Gastrocnemius medialis (tissue), 4 donors: ENCODE data around the gene CCIN. TPM values are rescaled to one million over a fixed set of nuclear protein-coding genes. Genes with fewer than 3 reads are reported as not detected.

Experiments used
- ATAC-seq, 2 donors: fragments of 150-250 bp; one replicate each; pipeline ENCODE4 v1.9.1; 2016
- DNase-seq, 2 donors: peaks; one replicate each; pipeline ENCODE4 v3.0.0-alpha.2; 2019
- H3K27ac ChIP-seq, 4 donors: fragments of 200-600 bp; sonication (generic); 1 replicate in 1 of 4; 2 replicates in 3 of 4; pipeline ENCODE4 v1.5.1; 2016 to 2018; ENCODE audit warnings: mild to moderate bottlenecking in 2 of 4, moderate library complexity in 1 of 4
- H3K27me3 ChIP-seq, 3 donors: fragments of 200-600 bp; sonication (generic) in 2 of 3; 1 replicate in 1 of 3; 2 replicates in 2 of 3; pipeline versions ENCODE4 v1.5.1 to v1.6.0; 2016 to 2019; ENCODE audit warnings: mild to moderate bottlenecking in 1 of 3, moderate library complexity in 1 of 3
- H3K36me3 ChIP-seq, 2 donors: fragments of 200-600 bp; sonication (generic) in 1 of 2; one replicate each; pipeline ENCODE4 v1.5.1; 2017 to 2018
- H3K4me1 ChIP-seq, 2 donors: fragments of 200-600 bp; sonication (generic) in 1 of 2; one replicate each; pipeline ENCODE4 v1.5.1; 2016 to 2017; ENCODE audit warnings: mild to moderate bottlenecking in 2 of 2
- H3K4me3 ChIP-seq, 4 donors: fragments of 200-600 bp; sonication (generic) in 3 of 4; 1 replicate in 1 of 4; 2 replicates in 3 of 4; pipeline ENCODE4 v1.5.1; 2016 to 2019; ENCODE audit warnings: mild to moderate bottlenecking in 2 of 4
- H3K9me3 ChIP-seq, 3 donors: fragments of 200-600 bp; sonication (generic) in 2 of 3; 1 replicate in 1 of 3; 2 replicates in 2 of 3; pipeline ENCODE4 v1.5.1; 2016 to 2019
- POLR2A ChIP-seq, 2 donors: fragments of 450-650 bp; IDR thresholded peaks; one replicate each; pipeline ENCODE4 v1.6.1; 2017; ENCODE audit warnings: antibody characterized with exemption in 2 of 2, mild to moderate bottlenecking in 2 of 2, moderate library complexity in 2 of 2
- in situ Hi-C, 4 donors: fragments of 200-750 bp; cut with MboI; loops; one replicate each; pipeline versions ENCODE4 v1.15.0 to v1.8.0; 2017; ENCODE audit warnings: low sequenced_read_pairs in 4 of 4
- intact Hi-C: fragments of 100-400 bp; cut with DNase I; formaldehyde crosslinking; loops from one replicate; pipeline ENCODE4 v1.15.1; 2023; ENCODE audit warnings: low total_unique reads
- total RNA-seq, 4 donors: library from RNA; depleted of rRNA; stranded (reverse); fragments of >200 nt; gene quantifications; one replicate each; pipeline versions ENCODE4 v1.1.0 to v1.2.3, GENCODE V29; 2016
- TF ChIP-seq, protein P1 (sequence below), 5 experiments: fragments of 450-650 bp in 3 of 5; fragments of 200-600 bp in 2 of 5; sonication (generic) in 2 of 5; IDR thresholded peaks in 4 of 5; conservative IDR thresholded peaks in 1 of 5; 1 replicate in 4 of 5; 2 replicates in 1 of 5; pipeline ENCODE4 v1.5.1; 2016 to 2019; ENCODE audit warnings: antibody characterized with exemption in 5 of 5, mild to moderate bottlenecking in 3 of 5, moderate library complexity in 3 of 5

The CCIN gene
- total RNA-seq, 4 donors from 2014 or later, result not detected

GRCh38 chr9:36193023-36193422, 23.8 kb downstream of the CCIN start:
- peaks cover 0 to 10% of the 10 kb centered on the region in 2 donors for H3K36me3 ChIP-seq
- H3K27ac ChIP-seq, result peak overlapping the region; percentile 4 to 92 (median 90)
- peak overlapping the region in 3 of 4 donors; percentile 13 to 90 (median 76) for H3K4me3 ChIP-seq
- intact Hi-C loops, result loop anchor here (5.0 to 10.0 kb wide), 4 partner anchors 134 to 1206 kb away; partner anchors contain the start of genes CREB3, DNAJB5 and TLN1
- TF ChIP-seq POLR2A (IDR thresholded peaks at IDR 0.05), result no peak
- TF ChIP-seq, protein P1, sequence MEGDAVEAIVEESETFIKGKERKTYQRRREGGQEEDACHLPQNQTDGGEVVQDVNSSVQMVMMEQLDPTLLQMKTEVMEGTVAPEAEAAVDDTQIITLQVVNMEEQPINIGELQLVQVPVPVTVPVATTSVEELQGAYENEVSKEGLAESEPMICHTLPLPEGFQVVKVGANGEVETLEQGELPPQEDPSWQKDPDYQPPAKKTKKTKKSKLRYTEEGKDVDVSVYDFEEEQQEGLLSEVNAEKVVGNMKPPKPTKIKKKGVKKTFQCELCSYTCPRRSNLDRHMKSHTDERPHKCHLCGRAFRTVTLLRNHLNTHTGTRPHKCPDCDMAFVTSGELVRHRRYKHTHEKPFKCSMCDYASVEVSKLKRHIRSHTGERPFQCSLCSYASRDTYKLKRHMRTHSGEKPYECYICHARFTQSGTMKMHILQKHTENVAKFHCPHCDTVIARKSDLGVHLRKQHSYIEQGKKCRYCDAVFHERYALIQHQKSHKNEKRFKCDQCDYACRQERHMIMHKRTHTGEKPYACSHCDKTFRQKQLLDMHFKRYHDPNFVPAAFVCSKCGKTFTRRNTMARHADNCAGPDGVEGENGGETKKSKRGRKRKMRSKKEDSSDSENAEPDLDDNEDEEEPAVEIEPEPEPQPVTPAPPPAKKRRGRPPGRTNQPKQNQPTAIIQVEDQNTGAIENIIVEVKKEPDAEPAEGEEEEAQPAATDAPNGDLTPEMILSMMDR (IDR thresholded peaks at IDR 0.05 in 4 of 5, conservative IDR thresholded peaks at IDR 0.05 in 1 of 5), result no peak
- in situ Hi-C loops, result loop anchor here in 1 of 4 donors (10.0 kb wide), 1 partner anchor 62 kb away; the partner anchor contains the start of gene GNE
- DNase-seq (no peak), ATAC-seq (no peak)
- H3K9me3 ChIP-seq, result no peaks in the 10 kb centered on the region
- no peaks in the 10 kb centered on the region for H3K27me3 ChIP-seq
- H3K4me1 ChIP-seq, result peaks cover 31 to 36% of the 10 kb centered on the region in 2 donors

DNA sequence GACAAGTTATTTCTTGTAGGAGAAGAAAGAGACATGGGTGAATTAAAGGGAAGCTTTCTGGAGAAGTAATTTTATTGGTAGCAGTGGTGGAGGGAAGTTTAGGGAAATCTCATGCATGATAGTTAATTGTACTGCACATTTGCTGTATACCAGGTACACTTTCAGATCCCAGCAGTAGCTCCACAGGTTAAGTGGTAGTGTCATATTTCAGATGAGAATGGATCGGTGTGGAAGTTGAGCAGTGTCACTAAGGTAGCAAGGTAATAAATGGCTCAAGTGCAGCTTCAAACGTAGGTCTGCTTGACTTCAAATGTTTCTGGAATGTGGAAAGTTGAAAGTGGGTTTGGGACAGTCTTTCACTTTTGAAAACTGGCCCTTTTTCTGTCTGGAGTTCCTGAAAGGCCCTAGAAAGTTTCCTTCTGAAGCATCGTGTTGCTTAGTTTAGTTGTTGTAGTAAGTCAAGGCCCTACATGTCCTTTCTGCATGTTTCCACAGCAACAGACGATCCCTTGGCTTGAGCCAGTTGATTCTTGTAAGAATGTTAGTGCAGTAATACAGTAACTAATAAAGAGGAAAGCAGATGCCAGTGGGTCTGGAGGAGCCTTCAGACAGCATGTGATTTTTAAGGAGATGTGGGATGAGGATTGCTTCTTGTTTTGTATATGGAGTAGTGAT, 25.3 kb downstream of the CCIN start:
- ATAC-seq, result no peak
- peaks cover 31 to 36% of the 10 kb centered on the region in 2 donors for H3K4me1 ChIP-seq
- no peaks in the 10 kb centered on the region for H3K9me3 ChIP-seq
- no peak overlapping the region for H3K4me3 ChIP-seq
- TF ChIP-seq, protein P1 (IDR thresholded peaks at IDR 0.05 in 4 of 5, conservative IDR thresholded peaks at IDR 0.05 in 1 of 5), result no peak
- TF ChIP-seq POLR2A (IDR thresholded peaks at IDR 0.05), result no peak
- peaks cover 0 to 24% of the 10 kb centered on the region in 2 donors for H3K36me3 ChIP-seq
- DNase-seq, result no peak
- no peak overlapping the region for H3K27ac ChIP-seq
- intact Hi-C loops (loop anchor here (5.0 to 10.0 kb wide), 4 partner anchors 133 to 1207 kb away; partner anchors contain the start of genes CREB3, DNAJB5 and TLN1), in situ Hi-C loops (loop anchor here in 1 of 4 donors (10.0 kb wide), 1 partner anchor 60 kb away; the partner anchor contains the start of gene GNE)
- H3K27me3 ChIP-seq, result no peaks in the 10 kb centered on the region

DNA sequence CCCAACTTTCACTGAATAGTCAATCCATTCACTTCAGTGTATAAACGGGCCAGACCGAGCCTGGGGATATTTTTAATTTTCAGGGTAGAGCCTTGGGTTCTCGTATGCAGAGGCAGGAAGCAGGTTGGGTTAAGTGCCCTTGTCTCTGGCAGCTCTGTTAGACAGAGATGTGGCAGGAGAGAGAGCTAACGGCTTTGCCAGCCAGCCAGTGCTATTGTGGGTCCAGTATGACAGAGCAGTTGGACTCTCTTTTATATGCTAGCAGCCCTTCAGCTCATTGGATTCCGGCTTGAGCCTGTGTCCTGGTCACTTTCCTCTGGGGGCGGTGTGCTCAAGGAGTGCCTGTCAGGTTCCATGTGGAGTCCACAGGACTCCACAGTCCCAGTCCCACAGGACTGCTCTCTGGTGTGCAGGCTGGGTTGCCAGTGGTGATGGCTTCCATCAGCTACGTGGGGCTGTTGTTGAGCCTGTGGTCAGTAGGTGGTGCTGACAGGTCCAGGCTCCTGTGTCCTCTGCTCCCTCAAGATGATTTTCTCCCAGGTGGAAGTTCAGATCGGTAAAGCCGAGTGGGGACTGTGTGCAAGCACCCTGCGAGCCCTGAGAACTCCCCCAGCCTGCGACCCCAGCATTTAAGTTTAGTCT, 35.8 kb downstream of the CCIN start:
- H3K27ac ChIP-seq, result no peak overlapping the region
- peaks cover 0 to 69% of the 10 kb centered on the region in 2 donors for H3K36me3 ChIP-seq
- no peak overlapping the region for H3K4me3 ChIP-seq
- H3K27me3 ChIP-seq, result no peaks in the 10 kb centered on the region
- DNase-seq (no peak), ATAC-seq (no peak)
- peaks cover 22 to 23% of the 10 kb centered on the region in 2 donors for H3K4me1 ChIP-seq
- intact Hi-C loops, result no loop called here
- TF ChIP-seq, protein P1 (IDR thresholded peaks at IDR 0.05 in 4 of 5, conservative IDR thresholded peaks at IDR 0.05 in 1 of 5), result no peak
- no peak for TF ChIP-seq POLR2A (IDR thresholded peaks at IDR 0.05)
- H3K9me3 ChIP-seq, result no peaks in the 10 kb centered on the region
- in situ Hi-C loops, result no loop called here

GRCh38 chr9:36207016-36207415, 37.8 kb downstream of the CCIN start:
- no peaks in the 10 kb centered on the region for H3K27me3 ChIP-seq
- no peak for DNase-seq
- peaks cover 0 to 59% of the 10 kb centered on the region in 2 donors for H3K36me3 ChIP-seq
- peaks cover 39 to 41% of the 10 kb centered on the region in 2 donors for H3K4me1 ChIP-seq
- TF ChIP-seq, protein P1 (IDR thresholded peaks at IDR 0.05 in 4 of 5, conservative IDR thresholded peaks at IDR 0.05 in 1 of 5), result no peak
- no peak for TF ChIP-seq POLR2A (IDR thresholded peaks at IDR 0.05)
- H3K27ac ChIP-seq, result peak overlapping the region; percentile 40 to 62 (median 58)
- intact Hi-C loops (no loop called here), in situ Hi-C loops (no loop called here)
- no peak overlapping the region for H3K4me3 ChIP-seq
- ATAC-seq, result peak in 1 of 2 donors; percentile 76
- H3K9me3 ChIP-seq, result no peaks in the 10 kb centered on the region
